Stimulated activated CD8-positive, alpha-beta memory T cell treated with anti-CD3 and anti-CD28 coated beads, Interleukin-4, amount 100 ng/mL, for 4 hours (primary cell): ENCODE results near the gene SMIM31.

Experiments used
- DNase-seq, 2 donors: peaks; one replicate each; pipeline ENCODE4 v3.0.0-alpha.2; 2020; ENCODE audit warnings: low read depth in 2 of 2, low spot score in 1 of 2

SMIM31 gene

GRCh38 chr4:164753873-164754488 is at the start of gene SMIM31:
SMIM31 (plus strand) TSS chr4:164754131; CDS start chr4:164770444, 16,313 bp downstream.
- no peak for DNase-seq

- DNase-seq, result no peak
Observed at GRCh38 chr4:164706675-164707074, 47.3 kb upstream of the SMIM31 start.

DNA sequence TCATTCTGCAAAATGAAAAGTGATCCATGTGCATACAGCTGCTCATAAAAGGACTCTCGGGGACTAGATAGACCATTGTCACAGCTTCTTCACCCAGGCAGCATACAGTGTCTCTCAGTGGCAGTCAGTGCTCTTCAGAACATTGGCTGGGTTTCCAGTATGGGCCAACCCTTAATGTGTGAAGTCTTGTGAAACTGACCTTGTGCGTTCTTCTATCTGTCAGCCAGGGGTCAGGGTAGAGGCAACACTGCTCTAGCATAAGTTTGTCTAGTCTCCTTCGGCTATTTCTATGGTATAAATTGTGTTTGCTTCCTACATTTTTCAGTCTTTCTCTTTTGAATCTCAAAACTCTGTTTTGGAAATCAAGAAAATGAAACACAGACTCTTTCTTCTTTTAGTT is 37.0 kb upstream of the SMIM31 start:
- no peak for DNase-seq

DNA sequence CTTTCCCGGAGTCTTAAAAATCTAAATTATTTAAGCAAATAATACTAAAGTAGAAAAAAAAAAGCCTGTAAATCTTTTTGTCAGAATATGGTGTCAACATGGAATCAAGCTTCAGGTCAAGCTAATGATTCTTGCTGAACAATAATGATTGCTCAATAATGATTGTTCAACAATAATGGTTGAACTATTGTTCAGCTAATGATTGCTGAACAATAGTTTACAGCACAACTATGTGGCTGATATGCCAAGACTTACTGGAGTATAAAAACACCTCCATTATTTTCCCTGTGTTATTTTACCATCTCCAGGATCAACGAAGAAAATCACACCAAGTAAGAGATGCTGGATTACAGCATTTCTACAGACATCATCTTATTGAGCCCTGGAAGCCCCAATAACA is 35.1 kb upstream of the SMIM31 start:
- DNase-seq, result no peak

- DNase-seq, result no peak
Observed at GRCh38 chr4:164725066-164725465, 28.9 kb upstream of the SMIM31 start.

GRCh38 chr4:164730705-164731393 is 23.1 kb upstream of the SMIM31 start:
- DNase-seq, result no peak

DNA sequence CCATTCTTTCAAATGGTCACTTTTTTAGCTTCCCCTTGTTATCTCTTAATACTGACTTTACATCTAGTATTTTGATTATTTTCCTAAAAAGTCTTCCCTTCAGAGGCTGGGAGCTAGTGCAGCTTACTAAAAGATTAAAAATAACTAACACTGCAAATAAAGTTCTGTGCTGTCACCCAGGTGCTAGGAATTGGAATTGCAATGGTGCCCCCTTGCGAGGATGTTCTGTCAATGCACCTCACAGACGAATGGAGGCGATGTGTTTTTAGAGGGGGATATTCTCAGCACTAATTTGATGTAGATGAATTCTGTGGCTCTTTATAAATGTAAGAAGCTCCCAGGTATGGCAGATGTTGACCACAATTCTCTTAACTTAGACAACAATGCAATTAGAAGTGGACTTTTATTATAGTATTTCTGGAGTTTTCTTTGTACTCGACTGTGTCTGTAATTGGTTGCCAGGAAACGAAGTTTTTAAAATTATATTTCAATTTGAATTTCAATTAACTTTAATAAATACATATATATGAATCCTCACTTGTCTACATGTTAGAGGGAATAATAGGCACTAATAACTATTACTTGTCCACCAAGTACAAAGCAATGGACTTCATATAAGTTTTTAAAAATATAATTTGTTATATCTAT is 22.0 kb upstream of the SMIM31 start:
- DNase-seq, result no peak

DNA sequence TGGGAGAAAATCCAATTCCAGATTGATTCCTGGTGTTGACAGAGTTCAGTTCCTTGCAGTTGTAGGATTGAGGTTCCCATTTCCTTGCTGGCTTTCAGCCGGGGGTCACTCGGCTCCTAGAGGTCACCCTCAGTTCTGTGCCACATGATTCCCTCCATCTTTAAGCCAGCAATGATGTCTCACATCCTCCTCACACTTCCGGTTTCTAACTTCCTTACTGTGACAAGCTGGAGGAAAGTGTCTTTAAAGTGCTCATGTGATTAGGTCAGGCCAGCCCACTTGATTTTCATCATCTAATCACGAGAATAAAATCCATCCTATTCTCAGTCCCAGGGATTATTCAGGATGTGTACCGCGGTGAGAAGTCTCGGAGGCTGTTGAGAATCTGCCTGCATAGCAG is 19.4 kb upstream of the SMIM31 start:
- no peak for DNase-seq

GRCh38 chr4:164748375-164748774 is 5.6 kb upstream of the SMIM31 start:
- no peak for DNase-seq

GRCh38 chr4:164755432-164755831 is 1.5 kb downstream of the SMIM31 start:
- no peak for DNase-seq

GRCh38 chr4:164756686-164757085 is 2.8 kb downstream of the SMIM31 start:
- DNase-seq, result no peak

GRCh38 chr4:164761241-164761640 is 7.3 kb downstream of the SMIM31 start:
- no peak for DNase-seq

DNA sequence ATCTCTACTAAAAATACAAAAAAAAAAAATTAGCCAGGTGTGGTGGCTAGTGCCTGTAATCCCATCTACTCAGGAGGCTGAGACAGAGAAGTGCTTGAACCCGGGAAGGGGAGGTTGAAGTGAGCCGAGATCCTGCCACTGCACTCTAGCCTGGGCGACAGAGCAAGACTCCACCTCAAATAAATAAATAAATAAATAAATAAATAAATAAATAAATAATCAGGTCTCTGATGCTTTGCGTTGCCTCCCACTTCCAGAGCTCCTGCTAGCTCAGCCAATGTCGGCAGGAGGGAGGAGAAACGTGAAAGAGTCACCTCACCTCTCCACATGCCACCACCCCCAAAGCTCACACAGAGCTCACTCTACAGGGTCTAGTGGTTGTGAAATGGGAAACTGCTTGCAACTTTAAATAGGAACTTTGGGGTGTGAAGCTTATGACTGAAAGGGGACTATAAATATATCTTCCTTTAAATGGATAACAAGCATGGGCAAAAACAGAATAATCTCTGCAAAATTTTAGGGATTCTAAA is 7.9 kb downstream of the SMIM31 start:
- DNase-seq, result no peak

DNA sequence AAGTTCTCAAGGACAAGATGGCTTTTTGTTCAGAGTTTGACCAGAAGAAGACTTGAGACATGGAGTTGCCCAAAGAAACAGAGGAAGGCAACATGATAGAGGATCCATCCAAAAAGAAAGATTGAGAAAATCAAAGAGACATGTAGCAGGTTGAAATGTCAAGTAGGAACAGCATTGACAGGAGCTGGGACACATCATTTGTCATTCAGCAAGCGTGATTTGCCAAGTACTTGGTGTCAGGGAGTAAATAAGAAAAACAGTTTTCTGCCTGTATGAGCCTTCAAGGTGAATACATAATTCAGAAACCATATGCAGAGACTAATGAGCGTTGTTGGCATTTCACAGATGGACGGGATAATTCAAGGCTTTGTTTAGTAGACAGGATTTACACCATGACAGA is 11.2 kb downstream of the SMIM31 start:
- no peak for DNase-seq

DNA sequence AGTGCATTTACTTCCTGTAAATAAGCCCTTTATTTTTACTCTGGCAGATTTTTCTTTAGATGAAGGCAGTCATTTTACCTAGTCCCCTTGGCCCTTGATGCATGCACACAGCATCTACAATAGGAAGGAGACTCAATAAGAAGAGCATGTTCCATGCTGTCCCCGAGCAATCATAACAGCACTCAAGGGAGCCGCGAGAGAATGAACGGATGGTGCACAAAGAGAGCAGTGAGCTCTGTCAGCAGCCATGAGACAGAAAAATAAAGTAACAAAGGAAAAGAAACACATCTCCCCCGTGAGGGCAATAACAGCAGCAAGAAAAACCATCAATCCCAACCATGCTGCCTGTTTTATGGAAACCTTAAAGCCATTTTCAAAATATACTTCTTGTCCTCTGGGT is 11.9 kb downstream of the SMIM31 start:
- DNase-seq, result no peak

- no peak for DNase-seq
Observed at GRCh38 chr4:164768516-164768915, 14.6 kb downstream of the SMIM31 start.

DNA sequence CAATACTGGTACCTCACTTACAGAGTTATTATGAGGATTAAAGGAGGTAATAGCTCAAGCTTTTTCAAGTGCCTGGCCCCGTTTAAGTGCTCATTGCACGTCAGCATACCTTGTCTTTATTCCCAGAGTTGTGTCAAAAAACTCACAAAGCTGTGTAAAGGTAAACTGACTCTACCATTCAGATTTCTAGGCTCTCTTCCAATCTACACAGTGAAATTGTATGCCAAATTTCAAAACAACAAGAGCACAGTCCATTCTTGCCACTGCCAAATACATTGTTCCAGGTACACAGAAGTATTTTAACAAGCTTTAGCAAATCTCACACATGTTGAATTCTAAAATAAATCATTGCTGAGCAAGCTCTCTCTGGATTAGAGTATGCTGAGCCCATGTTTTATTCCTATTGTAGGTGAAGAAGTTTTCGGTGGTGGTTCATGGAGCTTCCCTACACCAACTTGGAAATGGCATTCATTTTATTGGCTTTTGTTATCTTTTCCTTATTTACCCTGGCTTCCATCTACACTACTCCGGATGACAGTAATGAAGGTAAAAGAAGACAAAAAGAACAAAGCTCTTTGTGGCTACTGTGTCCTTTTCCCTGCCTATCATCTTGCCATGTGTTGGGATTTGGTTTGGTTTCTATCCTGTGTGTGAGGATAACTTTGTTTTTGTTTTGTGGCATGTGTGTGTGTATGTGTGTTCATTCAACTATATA is 16.2 kb downstream of the SMIM31 start:
- no peak for DNase-seq

DNA sequence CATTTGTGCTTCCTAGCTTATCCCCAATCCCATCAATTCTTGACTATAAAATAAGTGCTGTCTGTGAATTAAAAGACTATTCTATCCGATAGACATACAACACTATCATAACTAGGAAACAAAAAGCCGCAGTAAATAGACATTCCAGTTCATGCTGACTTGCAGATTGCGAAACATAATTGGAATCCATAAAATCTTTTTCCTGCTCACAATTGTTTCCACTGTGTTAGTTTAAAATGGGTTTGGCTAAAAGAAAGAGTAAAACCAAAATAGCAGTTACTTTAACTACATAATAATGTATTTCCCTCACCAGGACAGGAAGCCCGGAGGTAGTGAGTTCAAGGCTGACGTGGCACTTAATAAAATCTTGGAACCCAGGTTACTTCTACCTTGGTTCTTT is 17.2 kb downstream of the SMIM31 start:
- DNase-seq, result no peak

- no peak for DNase-seq
Observed at GRCh38 chr4:164772076-164772475, 18.1 kb downstream of the SMIM31 start.

GRCh38 chr4:164779080-164779479 is 25.1 kb downstream of the SMIM31 start:
- DNase-seq, result no peak

- DNase-seq, result no peak
Observed at GRCh38 chr4:164779811-164780216, 25.9 kb downstream of the SMIM31 start.

DNA sequence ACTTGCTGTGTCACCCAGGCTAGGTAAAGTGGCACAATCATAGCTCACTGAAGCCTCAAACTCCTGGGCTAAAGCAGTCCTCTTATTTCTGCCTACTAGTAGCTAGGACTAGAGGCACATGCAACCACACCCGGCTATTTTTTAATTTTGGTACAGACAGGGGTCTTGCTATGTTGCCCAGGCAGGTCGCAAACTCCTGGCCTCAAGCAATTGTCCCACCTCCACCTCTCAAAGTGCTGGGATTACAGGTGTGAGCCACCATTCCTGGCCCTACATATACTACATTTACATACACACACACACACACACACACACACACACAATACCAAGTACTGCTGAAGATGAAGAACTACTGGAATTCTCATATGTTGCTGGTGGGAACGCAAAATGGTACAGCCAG is 26.9 kb downstream of the SMIM31 start:
- no peak for DNase-seq
